ENCODE data around the gene EFTUD2.
"Not testable (repeated sequence)": the region's sequence is repeated elsewhere in the genome, so short reads cannot be mapped to it uniquely, and the experiment has no call there.

Gene EFTUD2

DNA sequence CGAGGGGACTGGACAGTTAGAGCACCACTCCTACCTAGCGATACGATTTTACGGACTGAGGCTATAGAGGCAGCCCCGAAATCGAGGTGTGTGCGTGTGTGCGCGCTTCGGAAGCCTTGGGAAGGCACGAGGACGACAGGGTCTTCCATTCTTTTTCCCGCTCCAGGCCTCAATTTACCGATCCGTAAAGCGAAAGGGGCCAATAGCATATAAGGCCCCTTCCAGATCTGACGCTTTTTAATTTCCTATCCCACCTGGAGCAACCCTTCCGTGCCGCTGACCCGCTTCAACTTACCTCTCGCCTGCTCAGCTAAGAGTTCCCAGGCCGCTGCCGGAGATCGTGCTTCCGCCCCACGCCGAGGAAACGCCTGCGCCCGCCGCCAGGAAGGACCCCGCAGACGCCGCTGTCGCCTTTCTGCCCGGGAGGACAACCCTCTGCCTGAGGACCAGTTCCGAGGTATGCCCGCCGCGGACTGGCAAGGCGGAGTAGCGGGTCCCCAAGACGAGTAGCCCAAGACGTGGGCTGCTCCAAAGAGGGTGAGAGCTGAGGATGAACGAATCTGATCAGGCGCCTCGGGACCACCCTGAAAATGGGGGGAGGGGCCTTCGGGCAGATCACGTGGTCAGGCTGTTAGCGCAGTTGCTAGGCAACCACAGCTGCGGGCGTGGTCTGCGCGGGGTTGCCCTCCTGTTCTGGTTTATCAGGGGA lies at the start of gene EFTUD2:
TSS of gene EFTUD2 (minus strand) at position 372 of the 709 bp plus-strand sequence. CDS start 4,924 bp downstream, outside the sequence.
- Histone ChIP-seq H3K36me3 (ENCODE audit: control insufficient read depth, insufficient read depth, low read length) (no peaks in the 10 kb centered on the region), H2AFZ (peak within 1 kb of the TSS; percentile 87), H3K4me3 (ENCODE audit: low read depth, low read length) (peak within 1 kb of the TSS; percentile 93), H3K79me2 (peaks cover 27% of the 10 kb centered on the region), H3K9ac (peak within 1 kb of the TSS; percentile 68), H3K9me3 (ENCODE audit: control insufficient read depth, low read length) (no peaks in the 10 kb centered on the region), H3K27ac (peak within 1 kb of the TSS; percentile 98), H3K27me3 (ENCODE audit: control insufficient read depth, insufficient read depth, low read length) (no peaks in the 10 kb centered on the region), H3K4me2 (ENCODE audit: low read length) (peak within 1 kb of the TSS; percentile 79), H3K4me1 (no peaks in the 10 kb centered on the region)
- TF ChIP-seq, protein P1, sequence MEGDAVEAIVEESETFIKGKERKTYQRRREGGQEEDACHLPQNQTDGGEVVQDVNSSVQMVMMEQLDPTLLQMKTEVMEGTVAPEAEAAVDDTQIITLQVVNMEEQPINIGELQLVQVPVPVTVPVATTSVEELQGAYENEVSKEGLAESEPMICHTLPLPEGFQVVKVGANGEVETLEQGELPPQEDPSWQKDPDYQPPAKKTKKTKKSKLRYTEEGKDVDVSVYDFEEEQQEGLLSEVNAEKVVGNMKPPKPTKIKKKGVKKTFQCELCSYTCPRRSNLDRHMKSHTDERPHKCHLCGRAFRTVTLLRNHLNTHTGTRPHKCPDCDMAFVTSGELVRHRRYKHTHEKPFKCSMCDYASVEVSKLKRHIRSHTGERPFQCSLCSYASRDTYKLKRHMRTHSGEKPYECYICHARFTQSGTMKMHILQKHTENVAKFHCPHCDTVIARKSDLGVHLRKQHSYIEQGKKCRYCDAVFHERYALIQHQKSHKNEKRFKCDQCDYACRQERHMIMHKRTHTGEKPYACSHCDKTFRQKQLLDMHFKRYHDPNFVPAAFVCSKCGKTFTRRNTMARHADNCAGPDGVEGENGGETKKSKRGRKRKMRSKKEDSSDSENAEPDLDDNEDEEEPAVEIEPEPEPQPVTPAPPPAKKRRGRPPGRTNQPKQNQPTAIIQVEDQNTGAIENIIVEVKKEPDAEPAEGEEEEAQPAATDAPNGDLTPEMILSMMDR (IDR thresholded peaks at IDR 0.05), result peak; percentile 4

DNA sequence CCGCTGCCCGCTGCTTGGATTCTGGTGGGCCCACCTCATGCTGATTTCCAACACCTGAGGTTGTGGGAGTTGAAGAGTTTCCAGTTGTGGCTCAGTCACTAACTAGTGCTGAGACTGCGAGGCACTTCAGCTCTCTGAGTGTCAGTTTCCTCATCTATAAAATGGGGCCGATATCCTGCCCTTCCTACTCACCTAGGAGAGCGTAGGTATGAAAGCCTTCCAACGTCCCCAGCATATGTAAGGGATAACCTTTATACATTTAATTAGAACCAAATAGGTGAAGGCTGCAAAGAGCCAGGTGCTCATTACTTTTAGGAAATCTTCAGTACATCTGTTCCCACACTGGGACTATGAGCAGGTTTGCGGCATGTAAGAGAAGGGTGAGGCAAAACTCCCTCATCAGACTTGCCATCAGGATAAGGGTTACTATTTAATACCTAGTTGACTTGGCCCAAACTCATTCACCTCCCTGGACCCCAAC lies 49.1 kb upstream of the EFTUD2 start:
- Histone ChIP-seq H3K79me2 (no peaks in the 10 kb centered on the region), H3K27me3 (ENCODE audit: control insufficient read depth, insufficient read depth, low read length) (no peaks in the 10 kb centered on the region), H3K4me1 (no peaks in the 10 kb centered on the region), H2AFZ (peak overlapping the region; percentile 89), H3K36me3 (ENCODE audit: control insufficient read depth, insufficient read depth, low read length) (no peaks in the 10 kb centered on the region), H3K9me3 (ENCODE audit: control insufficient read depth, low read length) (no peaks in the 10 kb centered on the region), H3K9ac (no peak overlapping the region), H3K4me3 (ENCODE audit: low read depth, low read length) (peak overlapping the region; percentile 66), H3K27ac (no peak overlapping the region), H3K4me2 (ENCODE audit: low read length) (peak overlapping the region; percentile 98)
- TF ChIP-seq, protein P1 (IDR thresholded peaks at IDR 0.05), result no peak

DNA sequence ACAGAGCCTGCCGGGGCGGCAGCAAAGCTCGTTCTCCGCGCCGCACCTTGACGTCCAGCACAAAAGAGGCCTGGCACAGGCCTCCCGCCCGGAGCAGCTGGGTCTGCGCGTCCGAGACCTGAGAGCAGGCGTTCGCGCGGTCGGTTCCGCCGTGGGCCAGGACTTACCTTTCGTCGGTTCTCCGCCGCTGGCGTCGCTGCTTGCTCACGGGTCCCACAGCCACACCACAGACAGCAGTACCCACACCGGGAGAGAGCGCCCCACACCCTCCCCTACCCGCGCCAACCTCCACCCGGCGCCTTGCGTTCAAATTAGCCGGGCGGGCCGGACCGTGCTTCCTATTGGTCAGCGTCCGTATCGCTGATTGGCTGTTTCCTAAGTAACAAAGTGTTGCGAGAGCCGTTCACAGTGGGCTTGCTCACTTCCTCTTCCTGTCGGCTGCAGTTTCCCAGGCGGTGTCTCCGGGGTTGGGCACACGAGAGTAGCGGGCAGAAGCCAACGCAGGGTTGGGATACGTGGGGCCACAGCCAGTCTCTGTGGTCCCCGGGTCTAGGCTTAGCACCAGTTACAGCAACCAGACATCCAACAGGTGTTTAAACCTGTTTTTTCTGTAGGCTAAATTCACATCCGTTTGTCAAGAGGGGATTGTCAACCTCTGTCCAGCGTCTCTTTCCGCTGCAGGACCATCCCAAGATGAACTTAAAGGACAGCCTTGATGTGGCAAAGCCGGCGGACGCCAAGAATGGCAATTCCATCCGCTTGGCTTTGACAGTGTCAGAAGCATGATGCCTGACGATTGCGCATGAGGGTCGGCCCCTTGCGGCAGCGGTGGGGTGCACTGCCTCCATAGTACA lies 48.4 kb upstream of the EFTUD2 start, which contains the start of gene KIF18B:
TSS of gene KIF18B (minus strand) at position 313 of the 854 bp plus-strand sequence. CDS start 11,429 bp downstream, outside the sequence.
- Histone ChIP-seq H3K27ac (no peak within 1 kb of the TSS), H3K27me3 (ENCODE audit: control insufficient read depth, insufficient read depth, low read length) (no peaks in the 10 kb centered on the region), H3K4me3 (ENCODE audit: low read depth, low read length) (peak within 1 kb of the TSS; percentile 66), H3K9ac (no peak within 1 kb of the TSS), H3K79me2 (no peaks in the 10 kb centered on the region), H3K36me3 (ENCODE audit: control insufficient read depth, insufficient read depth, low read length) (no peaks in the 10 kb centered on the region), H2AFZ (peak within 1 kb of the TSS; percentile 89), H3K4me1 (no peaks in the 10 kb centered on the region), H3K4me2 (ENCODE audit: low read length) (peak within 1 kb of the TSS; percentile 98), H3K9me3 (ENCODE audit: control insufficient read depth, low read length) (no peaks in the 10 kb centered on the region)
- TF ChIP-seq, protein P1 (IDR thresholded peaks at IDR 0.05), result no peak

DNA sequence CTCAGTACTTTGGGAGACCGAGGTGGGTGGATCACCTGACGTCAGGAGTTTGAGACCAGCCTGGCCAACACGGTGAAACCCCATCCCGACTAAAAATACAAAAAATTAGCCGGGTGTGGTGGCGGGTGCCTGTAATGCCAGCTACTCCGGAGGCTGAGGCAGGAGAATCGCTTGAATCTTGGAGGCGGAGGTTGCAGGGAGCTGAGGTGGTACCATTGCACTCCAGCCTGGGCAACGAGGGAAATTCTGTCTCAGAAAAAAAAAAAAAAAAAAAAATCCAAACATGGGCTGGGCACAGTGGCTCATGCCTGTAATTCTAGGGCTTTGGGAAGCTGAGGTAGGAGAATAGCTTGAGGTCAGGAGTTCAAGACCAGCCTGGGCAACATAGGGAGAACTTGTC lies 46.4 kb upstream of the EFTUD2 start:
- H3K4me2 ChIP-seq (ENCODE audit: low read length); H3K27ac ChIP-seq; H3K4me3 ChIP-seq (ENCODE audit: low read depth, low read length); H3K79me2 ChIP-seq; H3K36me3 ChIP-seq (ENCODE audit: control insufficient read depth, insufficient read depth, low read length); H3K9me3 ChIP-seq (ENCODE audit: control insufficient read depth, low read length); H2AFZ ChIP-seq; H3K27me3 ChIP-seq (ENCODE audit: control insufficient read depth, insufficient read depth, low read length); H3K9ac ChIP-seq; H3K4me1 ChIP-seq: not testable (repeated sequence)

DNA sequence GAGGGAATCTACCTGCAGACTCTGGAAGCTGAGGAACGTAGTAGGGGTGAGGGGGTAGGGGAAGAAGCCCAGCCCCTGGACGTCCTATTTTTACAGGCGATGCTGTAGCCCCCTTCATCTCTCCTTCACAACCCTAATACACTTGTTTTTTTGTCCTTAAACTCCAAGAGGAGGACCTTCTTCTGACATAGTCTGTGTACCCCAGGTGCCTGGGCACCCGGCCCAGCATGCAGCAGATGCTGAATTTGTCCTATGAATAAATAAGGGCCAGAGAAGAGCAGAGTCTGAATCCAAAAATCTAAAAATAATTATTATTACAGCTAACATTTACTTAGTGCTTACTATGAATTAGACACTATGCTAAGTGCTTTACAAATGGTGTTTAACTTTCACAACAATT lies 43.2 kb upstream of the EFTUD2 start:
- Histone ChIP-seq H3K9me3 (ENCODE audit: control insufficient read depth, low read length) (no peaks in the 10 kb centered on the region), H3K4me1 (no peaks in the 10 kb centered on the region), H3K27ac (no peak overlapping the region), H3K9ac (no peak overlapping the region), H3K4me2 (ENCODE audit: low read length) (no peak overlapping the region), H3K79me2 (no peaks in the 10 kb centered on the region), H3K27me3 (ENCODE audit: control insufficient read depth, insufficient read depth, low read length) (no peaks in the 10 kb centered on the region), H3K36me3 (ENCODE audit: control insufficient read depth, insufficient read depth, low read length) (no peaks in the 10 kb centered on the region), H2AFZ (no peak overlapping the region), H3K4me3 (ENCODE audit: low read depth, low read length) (no peak overlapping the region)
- TF ChIP-seq, protein P1 (IDR thresholded peaks at IDR 0.05), result no peak

All from parathyroid adenoma (tissue), 2 donors.